DMS153 treated with DMSO at 0.1 percent for 48 hours (cell line): ENCODE results near the gene SRGAP3.

Experiments used
- DNase-seq: peaks from one replicate; lab custom pipeline; 2025; ENCODE audit not compliant: unreplicated experiment; lab: John Stamatoyannopoulos, UW

Gene SRGAP3

GRCh38 chr3:9229325-9229724 is 20.1 kb downstream of the SRGAP3 start:
- no peak for DNase-seq

- no peak for DNase-seq
Observed at GRCh38 chr3:9226326-9226725, 23.1 kb downstream of the SRGAP3 start.

- no peak for DNase-seq
Observed at GRCh38 chr3:9225268-9225667, 24.2 kb downstream of the SRGAP3 start.

GRCh38 chr3:9224490-9224889 is 25.0 kb downstream of the SRGAP3 start:
- no peak for DNase-seq

GRCh38 chr3:9223672-9224071 is 25.8 kb downstream of the SRGAP3 start:
- no peak for DNase-seq

GRCh38 chr3:9222956-9223639 is 26.3 kb downstream of the SRGAP3 start:
- no peak for DNase-seq

GRCh38 chr3:9222049-9222448 is 27.4 kb downstream of the SRGAP3 start:
- no peak for DNase-seq

- DNase-seq = no peak
Observed at GRCh38 chr3:9218514-9218846, 31.0 kb downstream of the SRGAP3 start.

GRCh38 chr3:9217784-9218513 is 31.5 kb downstream of the SRGAP3 start:
- no peak for DNase-seq

GRCh38 chr3:9216736-9217135 is 32.7 kb downstream of the SRGAP3 start:
- no peak for DNase-seq

- no peak for DNase-seq
Observed at GRCh38 chr3:9214599-9214998, 34.8 kb downstream of the SRGAP3 start.

GRCh38 chr3:9214185-9214584 is 35.3 kb downstream of the SRGAP3 start:
- DNase-seq = no peak

- DNase-seq = peak; percentile 14
Observed at GRCh38 chr3:9213019-9213634, 36.3 kb downstream of the SRGAP3 start.

GRCh38 chr3:9211155-9211950 is 38.1 kb downstream of the SRGAP3 start:
- DNase-seq = no peak

- no peak for DNase-seq
Observed at GRCh38 chr3:9209777-9210176, 39.7 kb downstream of the SRGAP3 start.

GRCh38 chr3:9208605-9209152 is 40.8 kb downstream of the SRGAP3 start:
- no peak for DNase-seq

- no peak for DNase-seq
Observed at GRCh38 chr3:9207116-9207763, 42.2 kb downstream of the SRGAP3 start.

- no peak for DNase-seq
Observed at GRCh38 chr3:9206287-9206686, 43.2 kb downstream of the SRGAP3 start.

GRCh38 chr3:9205345-9206143 is 43.9 kb downstream of the SRGAP3 start:
- no peak for DNase-seq
